SK-N-MC (cell line): ENCODE measurements around the gene SYNM.

ENCODE experiments used
- EZH2 ChIP-seq: fragments of 200-600 bp; sonication (generic); IDR thresholded peaks from one replicate; pipeline ENCODE4 v1.6.1; 2017; ENCODE audit warnings: antibody characterized with exemption
- FOXP2 ChIP-seq: optimal IDR thresholded peaks from 2 replicates; pipeline ENCODE3; 2011; ENCODE audit warnings: mild to moderate bottlenecking, moderate library complexity; ENCODE audit not compliant: insufficient read depth; ENCODE audit errors: extremely low read length, control extremely low read depth
- POLR2AphosphoS5 ChIP-seq: IDR thresholded peaks from 2 replicates; pipeline ENCODE4 v1.6.1; 2012; ENCODE audit warnings: mild to moderate bottlenecking, low read depth, low read length, borderline replicate concordance

DNA sequence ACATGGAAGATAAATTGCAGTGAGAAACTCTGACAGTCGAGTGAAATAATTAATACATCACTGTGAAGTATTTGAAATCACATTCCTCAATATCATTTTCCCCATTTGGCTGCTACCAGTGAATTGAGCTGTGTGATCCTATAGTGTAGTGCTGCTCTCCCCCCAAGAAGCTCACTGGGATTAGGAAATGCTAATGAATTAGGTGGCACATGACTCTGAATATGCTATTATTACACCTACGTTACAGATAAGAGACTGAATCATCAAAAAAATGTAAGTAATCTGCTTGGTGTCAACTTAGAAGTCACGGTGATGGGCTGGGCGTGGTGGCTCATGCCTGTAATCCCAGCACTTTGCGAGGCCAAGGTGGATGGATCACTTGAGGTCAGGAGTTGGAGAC lies 34.7 kb upstream of the SYNM start:
- TF ChIP-seq FOXP2: no peak
- TF ChIP-seq EZH2: no peak
- TF ChIP-seq POLR2AphosphoS5: no peak
